NOMO-1 treated with dmso at 0.1 percent for 144 hours (cell line): ENCODE results near the gene RBM22.

Experiments
- DNase-seq: peaks from one replicate; lab custom pipeline; 2025; ENCODE audit not compliant: unreplicated experiment; lab: John Stamatoyannopoulos, UW

The RBM22 gene

GRCh38 chr5:150672884-150673275 is 28.0 kb downstream of the RBM22 start:
- DNase-seq, result no peak

DNA sequence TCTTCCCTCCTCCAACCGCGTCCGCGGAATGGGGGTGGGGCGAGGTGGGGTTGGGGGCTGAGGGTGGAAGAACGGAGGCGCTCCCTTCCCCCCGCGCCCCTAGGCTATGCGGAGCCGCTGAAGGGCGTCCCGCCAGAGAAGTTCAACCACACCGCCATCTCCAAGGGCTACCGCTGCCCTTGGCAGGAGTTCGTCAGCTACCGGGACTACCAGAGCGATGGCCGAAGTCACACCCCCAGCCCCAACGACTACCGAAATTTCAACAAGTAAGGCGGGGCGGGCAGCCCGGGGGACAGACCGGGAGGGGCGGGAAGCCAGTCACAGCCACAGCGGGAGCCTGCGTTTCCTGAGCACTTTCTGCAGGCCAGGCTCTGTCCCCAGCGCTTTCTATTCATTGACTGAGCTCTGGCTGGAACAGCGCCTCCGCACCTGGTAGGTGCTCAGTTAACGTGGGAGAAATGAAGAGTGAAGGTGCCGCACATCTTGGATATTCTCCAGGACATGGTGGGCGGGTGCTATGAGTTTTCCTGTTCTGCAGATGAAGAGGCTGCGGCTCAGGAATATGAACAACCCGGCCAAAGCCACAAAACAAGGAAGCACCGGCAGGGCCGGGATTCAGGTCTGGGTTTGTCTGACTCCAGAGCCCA is 28.5 kb downstream of the RBM22 start:
- DNase-seq, result peak; percentile 23

- DNase-seq, result no peak
These were observed 29.2 kb downstream of the RBM22 start for GRCh38 chr5:150671509-150672236.

- no peak for DNase-seq
These were observed 29.9 kb downstream of the RBM22 start for GRCh38 chr5:150670948-150671310.

DNA sequence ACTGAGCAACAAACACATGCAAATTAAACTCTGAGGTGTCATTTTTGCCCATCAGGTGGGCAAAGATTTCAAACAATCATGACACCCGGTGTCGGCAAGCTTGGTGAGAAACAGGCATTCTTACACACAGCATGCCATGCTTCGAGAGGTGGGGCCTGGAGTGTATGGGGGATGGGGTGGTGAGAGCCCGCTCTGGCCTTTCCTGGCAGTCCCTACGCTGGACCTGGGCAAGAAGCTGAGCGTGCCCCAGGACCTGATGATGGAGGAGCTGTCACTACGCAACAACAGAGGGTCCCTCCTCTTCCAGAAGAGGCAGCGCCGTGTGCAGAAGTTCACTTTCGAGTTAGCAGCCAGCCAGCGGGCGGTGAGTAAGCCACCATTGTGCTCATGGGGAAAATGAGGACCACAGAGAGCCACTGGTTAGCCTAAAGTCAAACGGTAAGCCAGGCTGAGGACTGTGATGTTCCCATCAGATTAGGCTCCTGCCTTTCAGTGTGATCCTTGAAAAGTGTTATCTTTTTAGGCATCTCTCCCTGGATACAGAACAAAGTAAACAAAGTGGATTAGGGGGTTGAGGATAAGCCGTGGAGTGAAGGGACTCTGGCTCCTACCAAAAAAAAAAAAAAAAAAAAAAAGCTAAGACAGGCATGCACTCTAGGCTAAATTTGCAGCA is 30.5 kb downstream of the RBM22 start:
- no peak for DNase-seq

DNA sequence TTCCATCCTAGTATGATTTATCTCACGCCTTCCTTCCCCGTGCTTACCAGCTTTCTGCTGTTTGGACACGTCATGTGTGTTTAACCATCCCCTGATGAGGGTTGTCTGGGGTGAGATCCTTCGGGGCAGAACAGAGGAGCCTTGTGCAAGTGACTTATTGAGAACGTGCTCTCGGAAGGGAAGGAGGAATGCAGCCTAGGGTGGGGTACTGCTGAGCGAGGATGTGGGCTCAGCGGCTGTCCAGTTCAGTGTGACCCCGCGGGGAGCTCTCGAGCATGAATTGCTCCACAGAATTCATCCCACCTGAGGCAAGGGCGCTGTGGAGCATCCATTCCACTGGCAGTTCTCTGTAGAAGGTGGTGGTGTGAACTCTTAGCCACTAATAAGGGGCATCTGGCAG is 35.8 kb downstream of the RBM22 start:
- no peak for DNase-seq

GRCh38 chr5:150663936-150664335 is 36.9 kb downstream of the RBM22 start:
- no peak for DNase-seq

- no peak for DNase-seq
These were observed 37.9 kb downstream of the RBM22 start for GRCh38 chr5:150662731-150663516.

- no peak for DNase-seq
These were observed 38.9 kb downstream of the RBM22 start for GRCh38 chr5:150661821-150662596.

DNA sequence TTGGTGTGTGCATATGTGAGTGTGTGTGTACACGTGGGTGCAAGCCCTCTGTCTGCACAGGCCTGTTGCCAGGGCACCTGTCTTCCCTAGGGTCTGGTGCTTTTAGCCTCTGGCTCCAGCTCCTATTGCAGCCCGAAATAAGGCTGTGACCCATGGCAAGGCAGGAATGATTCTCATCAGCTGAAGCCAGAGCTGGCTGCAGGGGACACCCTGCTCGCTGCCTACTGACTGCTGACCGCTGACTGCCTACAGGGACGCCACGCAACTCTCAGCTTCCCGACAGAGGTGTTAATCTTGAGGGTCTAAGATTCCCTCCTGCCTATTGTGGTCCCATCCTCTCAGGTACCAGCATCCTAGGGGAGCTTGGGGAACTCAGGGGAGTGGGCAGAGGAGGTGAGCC is 39.8 kb downstream of the RBM22 start, which contains the start of gene MYOZ3:
TSS of gene MYOZ3 (plus strand) at position 166 of the 400 bp plus-strand sequence. CDS start 1,691 bp downstream, outside the sequence.
- no peak for DNase-seq

GRCh38 chr5:150660108-150660831 is 40.6 kb downstream of the RBM22 start:
- no peak for DNase-seq

- no peak for DNase-seq
These were observed 41.3 kb downstream of the RBM22 start for GRCh38 chr5:150659360-150660107.

GRCh38 chr5:150658699-150659265 is 42.1 kb downstream of the RBM22 start:
- DNase-seq, result no peak

- no peak for DNase-seq
These were observed 42.7 kb downstream of the RBM22 start for GRCh38 chr5:150658121-150658520.

DNA sequence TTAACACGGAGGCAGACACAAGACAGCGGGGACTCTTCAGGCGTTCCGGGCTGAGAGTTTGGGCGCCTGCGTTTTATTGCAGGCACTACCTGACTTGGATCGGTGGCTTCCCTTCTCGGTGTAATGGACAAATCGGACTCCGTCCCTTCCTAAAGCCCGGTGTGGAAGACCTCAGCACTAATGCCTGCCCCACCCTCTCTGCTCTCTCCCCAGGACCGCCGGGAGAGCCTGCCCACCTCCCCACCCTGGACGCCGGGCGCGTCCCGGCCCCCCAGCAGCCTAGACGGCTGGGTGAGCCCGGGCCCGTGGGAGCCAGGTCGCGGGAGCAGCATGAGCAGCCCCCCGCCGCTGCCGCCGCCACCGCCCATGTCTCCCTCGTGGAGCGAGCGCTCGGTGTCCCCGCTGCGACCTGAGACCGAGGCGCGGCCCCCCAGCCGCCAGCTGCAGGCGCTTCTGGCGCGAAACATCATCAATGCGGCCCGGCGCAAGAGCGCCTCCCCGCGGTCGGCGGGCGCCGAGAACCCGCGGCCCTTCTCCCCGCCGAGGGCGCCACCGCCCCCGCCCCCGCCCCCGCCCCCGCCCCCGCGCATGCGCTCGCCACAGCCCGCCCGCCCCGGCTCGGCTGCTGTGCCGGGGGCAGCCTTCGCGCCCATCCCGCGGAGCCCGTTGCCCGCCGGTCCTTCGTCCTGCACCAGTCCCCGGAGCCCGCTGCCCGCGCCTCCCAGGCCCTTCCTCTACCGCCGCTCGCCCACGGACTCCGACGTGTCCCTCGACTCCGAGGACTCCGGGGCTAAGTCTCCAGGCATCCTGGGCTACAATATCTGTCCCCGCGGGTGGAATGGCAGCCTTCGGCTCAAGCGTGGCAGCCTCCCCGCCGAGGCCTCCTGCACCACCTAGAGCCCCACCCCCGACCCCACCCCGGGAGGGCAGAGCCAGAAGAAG is 44.4 kb downstream of the RBM22 start:
- peak; percentile 43 for DNase-seq

- DNase-seq, result no peak
These were observed 45.6 kb downstream of the RBM22 start for GRCh38 chr5:150655221-150655620.

DNA sequence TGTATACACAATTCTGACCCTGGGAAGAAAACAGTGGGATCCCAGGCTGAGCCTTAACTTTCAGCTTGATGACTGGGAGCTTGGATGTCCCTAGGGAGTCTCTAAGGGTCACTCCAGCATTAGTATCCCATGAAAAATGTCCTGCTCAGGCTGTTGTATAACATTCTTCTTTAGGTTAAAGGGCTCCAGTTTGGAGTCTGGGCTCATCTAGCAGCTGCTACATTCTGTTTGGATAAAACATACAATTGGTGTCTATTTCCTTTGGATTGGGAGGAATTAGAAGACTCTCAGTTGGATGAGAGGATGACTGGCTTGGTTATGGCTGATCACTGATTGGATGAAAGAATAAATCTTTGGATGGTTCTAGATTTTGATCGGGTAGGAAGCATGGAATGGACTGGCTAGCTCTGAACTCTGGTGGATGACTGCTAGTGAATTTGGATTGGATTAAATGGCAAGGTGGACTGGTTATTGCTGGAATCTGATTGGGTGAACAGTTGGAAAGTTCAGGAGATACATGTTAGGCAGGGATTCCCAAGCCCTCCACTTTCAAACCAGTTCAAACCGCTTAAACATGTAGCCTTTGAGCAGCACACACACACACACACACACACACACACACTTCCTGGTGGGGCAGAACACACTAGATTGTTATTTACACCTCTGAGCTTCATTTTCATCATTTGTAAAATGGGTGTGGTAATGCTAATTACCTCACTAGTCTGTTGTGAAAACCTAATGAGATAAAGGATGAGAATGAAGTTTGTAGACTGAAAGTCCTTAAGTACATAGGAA is 46.9 kb downstream of the RBM22 start:
- DNase-seq, result no peak
